Activated CD8-positive, alpha-beta T cell treated with anti-CD3 and anti-CD28 coated beads for 36 hours (primary cell): ENCODE measurements around the gene QPRT. TPM values are rescaled to one million over a fixed set of nuclear protein-coding genes. Genes with fewer than 3 reads are reported as not detected.
"Not testable (repeated sequence)": the region's sequence is repeated elsewhere in the genome, so short reads cannot be mapped to it uniquely, and the experiment has no call there.

Experiments used
- ATAC-seq: fragments of 200-7000 bp; cut with Tn5 transposase; one replicate; pipeline ENCODE4 v1.10.0; 2021; ENCODE audit warnings: mild to moderate bottlenecking, moderate library complexity
- CTCF ChIA-PET: fragments of 350-600 bp; sonication (Branson Sonifier 250); formaldehyde crosslinking; loops from one replicate; lab custom pipeline; 2021; ENCODE audit warnings: antibody characterized with exemption; lab: Charles Lee
- POLR2A ChIA-PET: fragments of 350-600 bp; sonication (Branson Sonifier 250); formaldehyde crosslinking; loops from one replicate; lab custom pipeline; 2021; ENCODE audit warnings: antibody characterized with exemption; lab: Charles Lee
- DNase-seq: peaks from one replicate; pipeline ENCODE4 v3.0.0-alpha.2; 2020
- H3K27ac Mint-ChIP-seq: one replicate; pipeline ENCODE4 v1.8.0; 2021; ENCODE audit warnings: mild to moderate bottlenecking, mixed read lengths
- H3K27me3 Mint-ChIP-seq: one replicate; pipeline ENCODE4 v1.8.0; 2021; ENCODE audit warnings: mixed read lengths
- H3K36me3 Mint-ChIP-seq: one replicate; pipeline ENCODE4 v1.8.0; 2021; ENCODE audit warnings: low read depth, mixed read lengths
- H3K4me1 Mint-ChIP-seq: one replicate; pipeline ENCODE4 v1.8.0; 2021; ENCODE audit warnings: low read depth, mixed read lengths
- H3K4me3 Mint-ChIP-seq: one replicate; pipeline ENCODE4 v1.8.0; 2021; ENCODE audit warnings: mild to moderate bottlenecking, moderate library complexity, mixed read lengths
- H3K9me3 Mint-ChIP-seq: one replicate; pipeline ENCODE4 v1.8.0; 2021; ENCODE audit warnings: mixed read lengths
- CTCF ChIP-seq: fragments of 200-600 bp; IDR thresholded peaks from one replicate; pipeline ENCODE4 v1.8.0; 2022; ENCODE audit warnings: antibody characterized with exemption, mild to moderate bottlenecking
- intact Hi-C: fragments of 100-400 bp; cut with micrococcal nuclease; formaldehyde crosslinking; loops from one replicate; pipeline ENCODE4 v1.10.0; 2022
- total RNA-seq, 2 experiments: library from RNA; stranded (reverse); gene quantifications; one replicate each; pipeline ENCODE4 v1.2.3, GENCODE V29; 2021

The QPRT gene
- total RNA-seq, 2 experiments from 2014 or later = 9.3 to 11.7 TPM

GRCh38 chr16:29736112-29736511 lies 57.1 kb downstream of the QPRT start:
- intact Hi-C loops = no loop called here
- Mint-ChIP-seq H3K4me3 (no peak overlapping the region), H3K27ac (no peak overlapping the region), H3K36me3 (peaks cover 8% of the 10 kb centered on the region), H3K27me3 (no peaks in the 10 kb centered on the region), H3K4me1 (peaks cover 65% of the 10 kb centered on the region), H3K9me3 (peaks cover 10% of the 10 kb centered on the region)
- no peak for DNase-seq
- TF ChIP-seq CTCF = no peak
- ChIA-PET CTCF (interaction anchor here (0.7 kb wide), 1 partner anchor 97 kb away, joined by 3 read pairs; no protein-coding TSS in a partner anchor), POLR2A (interaction anchor here (0.9 kb wide), 1 partner anchor 10 kb away, joined by 5 read pairs; no protein-coding TSS in a partner anchor)
- ATAC-seq = no peak

GRCh38 chr16:29736764-29737163 lies 57.8 kb downstream of the QPRT start:
- intact Hi-C loops = no loop called here
- ATAC-seq (no peak), DNase-seq (no peak)
- POLR2A ChIA-PET = no interaction called here
- Mint-ChIP-seq H3K27ac (no peak overlapping the region), H3K27me3 (no peaks in the 10 kb centered on the region), H3K36me3 (peaks cover 11% of the 10 kb centered on the region), H3K4me3 (no peak overlapping the region), H3K4me1 (peaks cover 68% of the 10 kb centered on the region), H3K9me3 (peaks cover 8% of the 10 kb centered on the region)
- CTCF ChIA-PET = interaction anchor here (0.7 kb wide), 1 partner anchor 97 kb away, joined by 3 read pairs; no protein-coding TSS in a partner anchor
- TF ChIP-seq CTCF = no peak

GRCh38 chr16:29737713-29738112 lies 58.7 kb downstream of the QPRT start:
- no peak for ATAC-seq
- peaks cover 16% of the 10 kb centered on the region for H3K36me3 Mint-ChIP-seq
- peaks cover 6% of the 10 kb centered on the region for H3K9me3 Mint-ChIP-seq
- ChIA-PET CTCF (interaction anchor here (2.8 kb wide), 1 partner anchor 47 kb away, joined by 15 read pairs; no protein-coding TSS in a partner anchor), POLR2A (interaction anchor here (1.1 to 2.0 kb wide), 2 partner anchors 9 to 17 kb away, joined by 3 to 7 read pairs; no protein-coding TSS in a partner anchor)
- intact Hi-C loops = no loop called here
- no peak for DNase-seq
- no peak for TF ChIP-seq CTCF
- no peak overlapping the region for H3K4me3 Mint-ChIP-seq
- H3K27ac Mint-ChIP-seq = peak overlapping the region; percentile 89
- H3K4me1 Mint-ChIP-seq = peaks cover 67% of the 10 kb centered on the region
- no peaks in the 10 kb centered on the region for H3K27me3 Mint-ChIP-seq

- H3K9me3 Mint-ChIP-seq = peaks cover 2% of the 10 kb centered on the region
- peak overlapping the region; percentile 89 for H3K27ac Mint-ChIP-seq
- POLR2A ChIA-PET = interaction anchor here (0.6 to 2.0 kb wide), 4 partner anchors 16 to 66 kb away, joined by 3 to 7 read pairs (median 4); no protein-coding TSS in a partner anchor
- H3K36me3 Mint-ChIP-seq = peaks cover 20% of the 10 kb centered on the region
- intact Hi-C loops = no loop called here
- peaks cover 70% of the 10 kb centered on the region for H3K4me1 Mint-ChIP-seq
- no peak for TF ChIP-seq CTCF
- peak; percentile 59 for DNase-seq
- CTCF ChIA-PET = interaction anchor here (0.8 to 2.8 kb wide), 7 partner anchors 9 to 47 kb away, joined by 3 to 15 read pairs (median 4); no protein-coding TSS in a partner anchor
- peak; percentile 89 for ATAC-seq
- H3K27me3 Mint-ChIP-seq = no peaks in the 10 kb centered on the region
- H3K4me3 Mint-ChIP-seq = no peak overlapping the region
Observed at GRCh38 chr16:29738514-29738913, 59.5 kb downstream of the QPRT start.

GRCh38 chr16:29739927-29740629 lies 61.1 kb downstream of the QPRT start:
- not testable (repeated sequence) for ATAC-seq, H3K9me3 Mint-ChIP-seq, DNase-seq, H3K4me3 Mint-ChIP-seq, H3K27me3 Mint-ChIP-seq
- CTCF ChIA-PET = interaction anchor here (2.8 kb wide), 1 partner anchor 45 kb away, joined by 15 read pairs; no protein-coding TSS in a partner anchor
- Mint-ChIP-seq H3K27ac (peak overlapping the region; percentile 1), H3K36me3 (peaks cover 28% of the 10 kb centered on the region), H3K4me1 (peaks cover 71% of the 10 kb centered on the region)
- intact Hi-C loops = loop anchor here (5.0 kb wide), 1 partner anchor 52 kb away; the partner anchor contains the start of gene KIF22
- POLR2A ChIA-PET = interaction anchor here (0.7 to 0.9 kb wide), 2 partner anchors 47 to 69 kb away, joined by 3 to 5 read pairs; no protein-coding TSS in a partner anchor

- CTCF ChIA-PET = interaction anchor here (1.1 kb wide), 1 partner anchor 44 kb away, joined by 4 read pairs; no protein-coding TSS in a partner anchor
- DNase-seq, H3K27me3 Mint-ChIP-seq, H3K4me3 Mint-ChIP-seq, H3K9me3 Mint-ChIP-seq, ATAC-seq: not testable (repeated sequence)
- Mint-ChIP-seq H3K4me1 (peaks cover 70% of the 10 kb centered on the region), H3K36me3 (peaks cover 28% of the 10 kb centered on the region), H3K27ac (peak overlapping the region; percentile 60)
- POLR2A ChIA-PET = interaction anchor here (1.3 kb wide), 1 partner anchor 9 kb away, joined by 3 read pairs; no protein-coding TSS in a partner anchor
- intact Hi-C loops = loop anchor here (5.0 kb wide), 1 partner anchor 52 kb away; the partner anchor contains the start of gene KIF22
Observed at GRCh38 chr16:29740630-29741015, 61.6 kb downstream of the QPRT start.
